ELR (cell line): ENCODE results near the gene PHIP.

Experiments used
- DNase-seq: peaks from one replicate; pipeline ENCODE4 v3.0.0-alpha.2; 2015; ENCODE audit warnings: low read depth

PHIP gene

GRCh38 chr6:79009819-79010218 is 68.2 kb downstream of the PHIP start:
- no peak for DNase-seq

GRCh38 chr6:79005497-79005896 is 72.6 kb downstream of the PHIP start:
- DNase-seq = no peak

GRCh38 chr6:79005024-79005423 is 73.0 kb downstream of the PHIP start:
- peak; percentile 1 for DNase-seq

- no peak for DNase-seq
Observed at GRCh38 chr6:79004239-79004638, 73.8 kb downstream of the PHIP start.

- no peak for DNase-seq
Observed at GRCh38 chr6:79001415-79001814, 76.6 kb downstream of the PHIP start.

GRCh38 chr6:78999737-79000136 is 78.3 kb downstream of the PHIP start:
- no peak for DNase-seq

- DNase-seq = peak; percentile 8
Observed at GRCh38 chr6:78995946-78996345, 82.1 kb downstream of the PHIP start.

- no peak for DNase-seq
Observed at GRCh38 chr6:78995346-78995745, 82.7 kb downstream of the PHIP start.

GRCh38 chr6:78993955-78994354 is 84.1 kb downstream of the PHIP start:
- no peak for DNase-seq

- DNase-seq = no peak
Observed at GRCh38 chr6:78989191-78989590, 88.9 kb downstream of the PHIP start.

- DNase-seq = no peak
Observed at GRCh38 chr6:78986161-78986560, 91.9 kb downstream of the PHIP start.

GRCh38 chr6:78984225-78984950 is 93.7 kb downstream of the PHIP start:
- DNase-seq = no peak

GRCh38 chr6:78967191-78967590 is 110.9 kb downstream of the PHIP start:
- no peak for DNase-seq

GRCh38 chr6:78966542-78966941 is 111.5 kb downstream of the PHIP start:
- no peak for DNase-seq

- no peak for DNase-seq
Observed at GRCh38 chr6:78962448-78962847, 115.6 kb downstream of the PHIP start.

- no peak for DNase-seq
Observed at GRCh38 chr6:78954740-78955139, 123.3 kb downstream of the PHIP start.

- DNase-seq = no peak
Observed at GRCh38 chr6:78953798-78954197, 124.3 kb downstream of the PHIP start.

- DNase-seq = no peak
Observed at GRCh38 chr6:78952362-78952761, 125.7 kb downstream of the PHIP start.

- DNase-seq = no peak
Observed at GRCh38 chr6:78948785-78949184, 129.3 kb downstream of the PHIP start.

- DNase-seq = peak; percentile 78
Observed at GRCh38 chr6:78947962-78948361, 130.1 kb downstream of the PHIP start.

- peak; percentile 54 for DNase-seq
Observed at GRCh38 chr6:78947529-78947928, 130.5 kb downstream of the PHIP start.

- DNase-seq = peak; percentile 39
Observed at GRCh38 chr6:78942446-78942845, 135.6 kb downstream of the PHIP start.

GRCh38 chr6:78936515-78936914 is 141.5 kb downstream of the PHIP start:
- no peak for DNase-seq

GRCh38 chr6:78935553-78935952 is 142.5 kb downstream of the PHIP start:
- no peak for DNase-seq
